Measurements from ENCODE around the gene MYO9B.

MYO9B gene

GRCh38 chr19:17170538-17171297, 95.1 kb downstream of the MYO9B start:
- Histone ChIP-seq H2AFZ (ENCODE audit: low read length) (no peak overlapping the region), H3K27me3 (ENCODE audit: insufficient read depth, low read length) (no peaks in the 10 kb centered on the region), H3K4me1 (ENCODE audit: insufficient read depth, low read length, severe bottlenecking) (peaks cover 4% of the 10 kb centered on the region), H3K9me2 (ENCODE audit: low read depth, low read length) (no peaks in the 10 kb centered on the region), H3K27ac (ENCODE audit: low read depth, low read length, poor library complexity, severe bottlenecking) (no peak overlapping the region), H3K9me3 (ENCODE audit: low read length) (no peaks in the 10 kb centered on the region), H3F3A (ENCODE audit: insufficient read depth, low read length) (no peaks in the 10 kb centered on the region), H3K36me3 (ENCODE audit: insufficient read depth, low read length) (peaks cover 75% of the 10 kb centered on the region), H3K9ac (ENCODE audit: low read length) (no peak overlapping the region), H3K4me2 (ENCODE audit: low read length) (no peak overlapping the region), H3K79me2 (ENCODE audit: insufficient read depth, low read length) (no peaks in the 10 kb centered on the region), H3K4me3 (ENCODE audit: low read depth, low read length, poor library complexity, severe bottlenecking) (no peak overlapping the region), H4K20me1 (ENCODE audit: insufficient read depth, low read length) (no peaks in the 10 kb centered on the region)
- TF ChIP-seq CTCF (IDR thresholded peaks at IDR 0.05; ENCODE audit: low read length): no peak
- TF ChIP-seq EZH2 (IDR thresholded peaks at IDR 0.05; ENCODE audit: borderline replicate concordance, low read length): no peak

DNA sequence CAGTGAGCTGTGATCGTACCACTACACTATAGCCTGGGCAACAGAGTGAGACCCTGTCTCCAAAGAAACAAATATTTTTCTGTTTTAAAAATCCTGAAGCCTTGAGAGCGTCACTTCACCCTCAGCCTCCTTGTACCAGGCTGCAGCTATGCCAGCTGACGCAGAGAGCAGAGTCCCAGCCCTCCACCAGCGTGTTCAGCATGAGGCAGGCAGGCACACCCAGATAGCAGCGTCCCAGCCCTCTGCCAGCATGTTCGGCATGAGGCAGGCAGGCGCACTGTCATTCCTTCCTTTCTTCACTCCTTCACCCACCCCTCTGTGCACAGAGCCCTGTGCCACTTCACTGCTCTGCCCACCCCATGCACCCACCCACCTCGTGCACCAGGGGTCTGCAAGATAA, 96.3 kb downstream of the MYO9B start:
- H3F3A ChIP-seq (ENCODE audit: insufficient read depth, low read length): no peaks in the 10 kb centered on the region
- H3K9me3 ChIP-seq (ENCODE audit: low read length): no peaks in the 10 kb centered on the region
- TF ChIP-seq EZH2 (IDR thresholded peaks at IDR 0.05; ENCODE audit: borderline replicate concordance, low read length) (no peak), CTCF (IDR thresholded peaks at IDR 0.05; ENCODE audit: low read length) (no peak)
- H3K9ac ChIP-seq (ENCODE audit: low read length): no peak overlapping the region
- H3K4me3 ChIP-seq (ENCODE audit: low read depth, low read length, poor library complexity, severe bottlenecking): no peak overlapping the region
- H3K9me2 ChIP-seq (ENCODE audit: low read depth, low read length): no peaks in the 10 kb centered on the region
- peaks cover 4% of the 10 kb centered on the region for H3K4me1 ChIP-seq (ENCODE audit: insufficient read depth, low read length, severe bottlenecking)
- no peaks in the 10 kb centered on the region for H3K27me3 ChIP-seq (ENCODE audit: insufficient read depth, low read length)
- no peak overlapping the region for H3K27ac ChIP-seq (ENCODE audit: low read depth, low read length, poor library complexity, severe bottlenecking)
- H3K4me2 ChIP-seq (ENCODE audit: low read length): no peak overlapping the region
- peaks cover 75% of the 10 kb centered on the region for H3K36me3 ChIP-seq (ENCODE audit: insufficient read depth, low read length)
- no peak overlapping the region for H2AFZ ChIP-seq (ENCODE audit: low read length)
- H4K20me1 ChIP-seq (ENCODE audit: insufficient read depth, low read length): no peaks in the 10 kb centered on the region
- H3K79me2 ChIP-seq (ENCODE audit: insufficient read depth, low read length): no peaks in the 10 kb centered on the region

DNA sequence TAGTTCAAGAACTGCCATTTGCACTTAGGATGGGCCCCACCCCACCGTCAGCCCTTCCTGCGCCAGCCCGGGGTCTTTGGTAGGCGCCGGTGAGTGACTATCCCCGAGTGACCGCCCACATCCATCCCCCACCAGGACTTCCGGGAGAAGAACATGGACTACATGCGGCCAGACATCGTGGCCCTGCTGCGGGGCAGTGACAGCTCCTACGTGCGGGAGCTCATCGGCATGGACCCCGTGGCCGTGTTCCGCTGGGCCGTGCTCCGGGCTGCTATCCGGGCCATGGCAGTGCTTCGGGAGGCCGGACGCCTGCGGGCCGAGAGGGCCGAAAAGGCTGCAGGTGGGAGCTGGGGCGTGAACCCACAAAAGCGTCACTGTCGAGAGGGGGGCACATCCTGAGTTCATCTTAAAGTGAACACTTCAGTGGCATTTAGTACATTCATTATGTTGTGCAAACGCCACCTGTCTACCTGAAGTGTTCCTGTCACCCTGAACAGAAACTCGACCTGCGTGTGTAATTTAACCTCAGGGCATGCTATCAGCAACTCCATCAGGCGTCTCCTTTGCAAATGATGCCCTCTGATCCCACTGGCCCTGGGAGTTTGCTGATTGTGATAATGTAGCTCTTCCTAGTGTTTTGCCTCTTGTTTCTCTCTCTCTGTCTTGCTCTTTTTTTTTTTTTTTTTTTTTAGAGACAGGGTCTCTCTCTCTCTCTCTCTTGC, 97.2 kb downstream of the MYO9B start:
- Histone ChIP-seq H3K4me2 (ENCODE audit: low read length) (no peak overlapping the region; the same call in 1 of the 2 replicates), H3K27ac (ENCODE audit: low read depth, low read length, poor library complexity, severe bottlenecking) (no peak overlapping the region), H3K9ac (ENCODE audit: low read length) (no peak overlapping the region), H3K9me2 (ENCODE audit: low read depth, low read length) (no peaks in the 10 kb centered on the region), H3K27me3 (ENCODE audit: insufficient read depth, low read length) (no peaks in the 10 kb centered on the region), H4K20me1 (ENCODE audit: insufficient read depth, low read length) (no peaks in the 10 kb centered on the region), H3K79me2 (ENCODE audit: insufficient read depth, low read length) (no peaks in the 10 kb centered on the region), H3K36me3 (ENCODE audit: insufficient read depth, low read length) (peaks cover 78% of the 10 kb centered on the region), H3K9me3 (ENCODE audit: low read length) (no peaks in the 10 kb centered on the region), H3K4me3 (ENCODE audit: low read depth, low read length, poor library complexity, severe bottlenecking) (no peak overlapping the region), H3K4me1 (ENCODE audit: insufficient read depth, low read length, severe bottlenecking) (peaks cover 4% of the 10 kb centered on the region), H3F3A (ENCODE audit: insufficient read depth, low read length) (no peaks in the 10 kb centered on the region), H2AFZ (ENCODE audit: low read length) (no peak overlapping the region)
- TF ChIP-seq CTCF (IDR thresholded peaks at IDR 0.05; ENCODE audit: low read length) (peak; percentile 11; the same call in 1 of the 2 replicates), EZH2 (IDR thresholded peaks at IDR 0.05; ENCODE audit: borderline replicate concordance, low read length) (no peak)
